Measurements from ENCODE around the gene KIF5A. TPM values are rescaled to one million over a fixed set of nuclear protein-coding genes. Genes with fewer than 3 reads are reported as not detected.

Gene KIF5A
- total and polyA plus RNA-seq, 2 of the 13 experiments (the other 11 are each of a cell fraction or from before 2014, with no cell fraction given) = 1.6 to 11.9 TPM

DNA sequence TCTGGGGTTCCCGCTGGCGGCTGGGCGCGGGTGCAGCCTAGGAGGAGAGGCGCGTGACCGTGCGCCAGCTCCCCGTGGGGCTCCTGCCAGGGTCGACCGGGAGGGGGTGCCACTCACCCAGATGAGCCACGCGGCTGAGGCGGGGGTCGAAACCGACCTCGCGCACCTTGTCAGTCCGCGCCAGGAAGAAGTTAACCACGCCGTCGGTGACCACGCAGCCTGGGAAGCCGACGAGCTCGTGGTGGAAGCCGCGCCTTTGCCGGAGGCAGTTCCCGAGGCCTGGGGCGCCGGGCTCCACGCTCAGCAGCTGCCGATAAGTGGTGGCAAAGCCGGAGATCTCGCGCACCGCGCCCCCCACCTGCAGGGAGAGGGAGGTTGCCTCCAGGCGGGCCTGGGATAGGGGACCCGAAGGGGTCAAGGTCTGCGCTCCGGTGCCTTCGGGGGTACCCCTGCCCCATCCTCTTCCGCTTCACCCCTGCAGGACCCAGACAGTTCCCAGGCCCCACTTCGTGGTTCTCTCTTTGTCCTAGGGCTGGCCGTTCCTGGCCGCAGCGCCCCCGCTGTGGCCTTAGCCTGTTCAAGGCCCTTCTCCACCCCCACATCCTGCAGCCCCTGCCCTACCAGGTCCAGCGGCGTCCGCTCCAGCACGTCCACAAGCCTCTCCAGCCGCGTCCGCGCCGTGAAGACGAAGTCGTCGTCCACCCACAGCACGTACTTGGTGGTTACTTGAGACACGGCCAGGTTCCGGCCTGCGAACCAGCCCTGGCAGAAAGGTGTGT lies 77.8 kb downstream of the KIF5A start (continued):
- TF ChIP-seq, protein P1, sequence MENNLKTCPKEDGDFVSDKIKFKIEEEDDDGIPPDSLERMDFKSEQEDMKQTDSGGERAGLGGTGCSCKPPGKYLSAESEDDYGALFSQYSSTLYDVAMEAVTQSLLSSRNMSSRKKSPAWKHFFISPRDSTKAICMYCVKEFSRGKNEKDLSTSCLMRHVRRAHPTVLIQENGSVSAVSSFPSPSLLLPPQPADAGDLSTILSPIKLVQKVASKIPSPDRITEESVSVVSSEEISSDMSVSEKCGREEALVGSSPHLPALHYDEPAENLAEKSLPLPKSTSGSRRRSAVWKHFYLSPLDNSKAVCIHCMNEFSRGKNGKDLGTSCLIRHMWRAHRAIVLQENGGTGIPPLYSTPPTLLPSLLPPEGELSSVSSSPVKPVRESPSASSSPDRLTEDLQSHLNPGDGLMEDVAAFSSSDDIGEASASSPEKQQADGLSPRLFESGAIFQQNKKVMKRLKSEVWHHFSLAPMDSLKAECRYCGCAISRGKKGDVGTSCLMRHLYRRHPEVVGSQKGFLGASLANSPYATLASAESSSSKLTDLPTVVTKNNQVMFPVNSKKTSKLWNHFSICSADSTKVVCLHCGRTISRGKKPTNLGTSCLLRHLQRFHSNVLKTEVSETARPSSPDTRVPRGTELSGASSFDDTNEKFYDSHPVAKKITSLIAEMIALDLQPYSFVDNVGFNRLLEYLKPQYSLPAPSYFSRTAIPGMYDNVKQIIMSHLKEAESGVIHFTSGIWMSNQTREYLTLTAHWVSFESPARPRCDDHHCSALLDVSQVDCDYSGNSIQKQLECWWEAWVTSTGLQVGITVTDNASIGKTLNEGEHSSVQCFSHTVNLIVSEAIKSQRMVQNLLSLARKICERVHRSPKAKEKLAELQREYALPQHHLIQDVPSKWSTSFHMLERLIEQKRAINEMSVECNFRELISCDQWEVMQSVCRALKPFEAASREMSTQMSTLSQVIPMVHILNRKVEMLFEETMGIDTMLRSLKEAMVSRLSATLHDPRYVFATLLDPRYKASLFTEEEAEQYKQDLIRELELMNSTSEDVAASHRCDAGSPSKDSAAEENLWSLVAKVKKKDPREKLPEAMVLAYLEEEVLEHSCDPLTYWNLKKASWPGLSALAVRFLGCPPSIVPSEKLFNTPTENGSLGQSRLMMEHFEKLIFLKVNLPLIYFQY (CRISPR knock-in tag; IDR thresholded peaks at IDR 0.05; ENCODE audit: borderline replicate concordance) = no peak

DNA sequence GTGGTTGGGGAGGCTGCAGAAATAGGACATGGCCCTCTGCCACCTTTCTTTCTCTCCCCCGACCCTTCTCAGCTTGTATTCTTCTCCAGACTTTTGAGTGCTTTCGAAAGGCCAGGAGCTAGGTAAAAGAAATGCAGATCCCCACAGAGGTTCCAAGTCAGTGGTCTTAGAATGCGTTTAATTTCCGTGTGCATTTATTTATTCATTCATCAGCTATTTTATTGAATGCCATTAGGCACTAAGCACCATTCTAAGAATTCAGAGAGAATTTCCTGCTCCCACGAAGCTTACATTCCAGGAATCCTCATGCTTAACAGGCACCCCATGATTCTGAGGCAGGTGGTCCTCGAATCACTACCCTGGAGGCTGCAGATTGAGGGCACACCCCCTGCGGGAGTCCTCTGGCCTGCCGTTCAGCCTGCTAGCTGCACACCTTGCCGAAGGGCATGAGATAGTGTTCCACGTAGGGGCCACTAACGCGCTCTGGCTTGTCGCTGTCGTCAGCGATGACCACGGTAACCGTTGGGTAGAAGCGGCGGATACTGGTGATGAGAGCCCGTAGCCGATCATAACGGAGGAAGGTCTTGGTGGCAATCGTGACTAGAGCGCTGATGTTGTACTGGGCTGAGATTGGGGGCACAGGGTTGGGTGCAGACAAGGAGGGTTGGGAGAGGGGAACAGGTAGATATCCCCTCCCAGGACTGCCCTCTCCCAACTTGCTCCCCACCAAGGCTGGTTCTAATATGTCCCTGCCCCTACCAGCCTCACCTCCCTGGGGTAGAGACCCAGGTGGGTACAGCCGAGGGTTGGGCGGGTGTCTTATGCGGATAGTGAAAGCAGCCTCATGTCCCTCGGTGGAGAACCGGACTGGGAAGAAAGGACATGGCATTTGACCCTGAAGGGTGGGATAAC lies 78.7 kb downstream of the KIF5A start:
- H4K20me1 ChIP-seq (ENCODE audit: insufficient read depth, low read length) = no peaks in the 10 kb centered on the region
- intact Hi-C loops (cut with micrococcal nuclease; ENCODE audit: unreplicated experiment) = no loop called here
- ChIA-PET CTCF (ENCODE audit: low intra/inter-chr PET ratio, low total read pairs) (no interaction called here), POLR2A (no interaction called here)
- H2AFZ ChIP-seq (ENCODE audit: low read length) = no peak overlapping the region
- H3K9ac ChIP-seq (ENCODE audit: insufficient read depth, low read depth, low read length) = no peak overlapping the region
- H3K9me3 ChIP-seq (ENCODE audit: low read length) = no peaks in the 10 kb centered on the region
- H3K4me1 ChIP-seq (ENCODE audit: insufficient read depth, low read length) = peaks cover 33% of the 10 kb centered on the region
- TF ChIP-seq ZNF230 (CRISPR knock-in tag; IDR thresholded peaks at IDR 0.05) (no peak), DMAP1 (CRISPR knock-in tag; IDR thresholded peaks at IDR 0.05) (no peak), ZFP36 (IDR thresholded peaks at IDR 0.05; ENCODE audit: borderline replicate concordance, low read depth, low read length, partially characterized antibody) (no peak), ZNF737 (CRISPR knock-in tag; IDR thresholded peaks at IDR 0.05; ENCODE audit: borderline replicate concordance) (no peak), ARNT (IDR thresholded peaks at IDR 0.05) (no peak), SUZ12 (IDR thresholded peaks at IDR 0.05; ENCODE audit: low read depth, low read length) (no peak), FOXK2 (IDR thresholded peaks at IDR 0.05) (no peak), ZNF160 (CRISPR knock-in tag; IDR thresholded peaks at IDR 0.05) (no peak), NR2C2 (CRISPR knock-in tag; IDR thresholded peaks at IDR 0.05; ENCODE audit: borderline replicate concordance) (no peak)
- TF ChIP-seq, protein P2, sequence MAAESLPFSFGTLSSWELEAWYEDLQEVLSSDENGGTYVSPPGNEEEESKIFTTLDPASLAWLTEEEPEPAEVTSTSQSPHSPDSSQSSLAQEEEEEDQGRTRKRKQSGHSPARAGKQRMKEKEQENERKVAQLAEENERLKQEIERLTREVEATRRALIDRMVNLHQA (CRISPR knock-in tag; IDR thresholded peaks at IDR 0.05) = no peak
- TF ChIP-seq, protein P3, sequence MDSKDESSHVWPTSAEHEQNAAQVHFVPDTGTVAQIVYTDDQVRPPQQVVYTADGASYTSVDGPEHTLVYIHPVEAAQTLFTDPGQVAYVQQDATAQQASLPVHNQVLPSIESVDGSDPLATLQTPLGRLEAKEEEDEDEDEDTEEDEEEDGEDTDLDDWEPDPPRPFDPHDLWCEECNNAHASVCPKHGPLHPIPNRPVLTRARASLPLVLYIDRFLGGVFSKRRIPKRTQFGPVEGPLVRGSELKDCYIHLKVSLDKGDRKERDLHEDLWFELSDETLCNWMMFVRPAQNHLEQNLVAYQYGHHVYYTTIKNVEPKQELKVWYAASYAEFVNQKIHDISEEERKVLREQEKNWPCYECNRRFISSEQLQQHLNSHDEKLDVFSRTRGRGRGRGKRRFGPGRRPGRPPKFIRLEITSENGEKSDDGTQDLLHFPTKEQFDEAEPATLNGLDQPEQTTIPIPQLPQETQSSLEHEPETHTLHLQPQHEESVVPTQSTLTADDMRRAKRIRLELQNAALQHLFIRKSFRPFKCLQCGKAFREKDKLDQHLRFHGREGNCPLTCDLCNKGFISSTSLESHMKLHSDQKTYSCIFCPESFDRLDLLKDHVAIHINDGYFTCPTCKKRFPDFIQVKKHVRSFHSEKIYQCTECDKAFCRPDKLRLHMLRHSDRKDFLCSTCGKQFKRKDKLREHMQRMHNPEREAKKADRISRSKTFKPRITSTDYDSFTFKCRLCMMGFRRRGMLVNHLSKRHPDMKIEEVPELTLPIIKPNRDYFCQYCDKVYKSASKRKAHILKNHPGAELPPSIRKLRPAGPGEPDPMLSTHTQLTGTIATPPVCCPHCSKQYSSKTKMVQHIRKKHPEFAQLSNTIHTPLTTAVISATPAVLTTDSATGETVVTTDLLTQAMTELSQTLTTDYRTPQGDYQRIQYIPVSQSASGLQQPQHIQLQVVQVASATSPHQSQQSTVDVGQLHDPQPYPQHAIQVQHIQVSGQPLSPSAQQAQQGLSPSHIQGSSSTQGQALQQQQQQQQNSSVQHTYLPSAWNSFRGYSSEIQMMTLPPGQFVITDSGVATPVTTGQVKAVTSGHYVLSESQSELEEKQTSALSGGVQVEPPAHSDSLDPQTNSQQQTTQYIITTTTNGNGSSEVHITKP (CRISPR knock-in tag; IDR thresholded peaks at IDR 0.05; ENCODE audit: low read depth) = no peak
- no peak for FAIRE-seq
- H3K27ac ChIP-seq (ENCODE audit: extremely low read length, insufficient read depth, low read length) = no peak overlapping the region
- H3K27me3 ChIP-seq (ENCODE audit: control insufficient read depth in 1 of 2, insufficient read depth in 2 of 2, low read length in 2 of 2) = peaks cover 0 to 7% of the 10 kb centered on the region in 2 experiments; a peak in 1 of 5 replicates
- no TSS peak for BruUV-seq (replicated peaks)
- in situ Hi-C loops (cut with HindIII; ENCODE audit: extremely low pct_ligation_motif_present, low pct_unique_long_range_greater_than_20kb) = no loop called here
- DNase-seq (ENCODE audit: low spot score) = no peak
- no peak for ATAC-seq
- H3K4me3 ChIP-seq (replicated peaks in 1 of 3; ENCODE audit: insufficient read depth in 1 of 3, low read depth in 2 of 3, low read length in 3 of 3) = no peak overlapping the region
- H3K4me2 ChIP-seq (ENCODE audit: low read depth, low read length) = no peak overlapping the region
- H3K36me3 ChIP-seq (replicated peaks in 1 of 2; ENCODE audit: control insufficient read depth in 1 of 2, insufficient read depth in 2 of 2, low read length in 2 of 2) = 0 out of 5 replicates have a peak, but pooled peaks cover 0 to 3% of the 10 kb centered on the region in 2 experiments
- WGBS (ENCODE audit: low lambda C conversion rate) = 94% methylated on average over 29 of the region's 29 CpGs
- H3K79me2 ChIP-seq (ENCODE audit: insufficient read depth, low read length) = no peaks in the 10 kb centered on the region
